HG02840 (cell line): ENCODE results near the gene RBM44.
"Not testable (repeated sequence)": the region's sequence is repeated elsewhere in the genome, so short reads cannot be mapped to it uniquely, and the experiment has no call there.

ENCODE experiments used
- ATAC-seq: cut with Tn5 transposase; IDR thresholded peaks from one replicate; pipeline ENCODE4 v1.9.1; 2021; ENCODE audit warnings: mild to moderate bottlenecking, moderate library complexity, moderate number of reproducible peaks; ENCODE audit not compliant: unreplicated experiment, low FRiP score

RBM44 gene

GRCh38 chr2:237779521-237779920 lies 19.1 kb upstream of the RBM44 start:
- no peak for ATAC-seq

GRCh38 chr2:237782181-237782580 lies 16.4 kb upstream of the RBM44 start:
- ATAC-seq = no peak

DNA sequence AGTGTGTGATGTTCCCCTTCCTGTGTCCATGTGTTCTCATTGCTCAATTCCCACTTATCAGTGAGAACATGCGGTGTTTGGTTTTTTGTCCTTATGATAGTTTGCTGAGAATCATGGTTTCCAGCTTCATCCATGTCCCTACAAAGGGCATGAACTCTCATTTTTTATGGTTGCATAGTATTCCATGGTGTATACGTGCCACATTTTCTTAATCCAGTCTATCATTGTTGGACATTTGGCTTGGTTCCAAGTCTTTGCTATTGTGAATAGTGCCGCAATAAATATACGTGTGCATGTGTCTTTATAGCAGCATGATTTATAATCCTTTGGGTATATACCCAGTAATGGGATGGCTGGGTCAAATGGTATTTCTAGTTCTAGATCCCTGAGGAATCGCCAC lies 14.9 kb upstream of the RBM44 start:
- ATAC-seq = not testable (repeated sequence)

DNA sequence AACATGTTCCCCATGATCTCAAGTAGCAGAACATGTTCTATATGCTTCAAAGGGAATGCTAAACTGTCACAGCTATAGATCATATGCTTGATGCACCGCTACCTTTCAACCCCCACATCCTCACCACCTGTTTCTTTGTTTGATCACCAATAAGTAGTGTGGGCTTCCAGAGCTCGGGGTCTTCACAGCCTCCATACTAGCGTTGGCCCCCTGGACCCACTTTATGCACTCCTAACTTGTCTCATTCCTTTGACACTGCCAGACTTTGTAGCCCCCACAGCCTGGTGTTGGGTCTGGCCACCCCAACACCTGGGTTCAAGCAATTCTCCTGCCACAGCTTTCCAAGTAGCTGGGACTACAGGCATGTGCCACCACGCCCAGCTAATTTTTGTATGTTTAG lies 11.6 kb upstream of the RBM44 start:
- no peak for ATAC-seq

GRCh38 chr2:237790353-237790752 lies 8.2 kb upstream of the RBM44 start:
- no peak for ATAC-seq

DNA sequence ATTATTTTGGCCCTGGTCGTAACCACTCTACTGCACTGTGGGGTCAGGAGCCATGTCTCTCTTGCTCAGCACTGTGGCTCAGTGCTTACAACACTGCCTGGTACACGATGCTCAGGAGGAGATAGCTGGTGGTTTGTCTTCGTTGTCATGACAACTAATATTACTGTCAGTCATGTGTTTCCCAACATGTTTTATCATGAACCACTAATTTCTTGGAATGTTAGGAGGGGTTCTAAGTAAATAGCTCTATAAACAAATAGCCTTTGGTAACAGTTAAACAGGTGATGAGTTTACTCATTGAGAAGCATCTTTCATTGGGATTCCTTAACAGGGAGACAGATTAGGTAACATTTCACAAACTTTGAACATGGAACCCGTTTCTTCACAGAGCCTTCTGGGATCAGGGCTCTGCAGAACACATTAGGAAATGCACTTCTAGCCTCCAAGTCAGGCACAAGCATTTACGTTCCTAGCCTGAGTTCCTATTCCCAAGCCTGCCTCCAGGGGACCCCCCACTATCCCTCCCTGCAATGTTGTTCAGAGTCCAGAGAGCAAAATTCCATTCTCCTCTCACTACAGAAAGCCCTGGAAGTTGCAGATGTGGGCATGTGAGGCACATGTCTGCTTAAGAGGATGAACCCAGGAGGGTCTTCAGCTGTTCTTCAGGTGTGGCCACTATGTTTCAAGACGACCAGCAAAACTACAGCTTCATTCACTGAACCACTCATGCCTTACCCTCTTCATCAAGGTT lies 6.4 kb upstream of the RBM44 start:
- ATAC-seq = no peak

DNA sequence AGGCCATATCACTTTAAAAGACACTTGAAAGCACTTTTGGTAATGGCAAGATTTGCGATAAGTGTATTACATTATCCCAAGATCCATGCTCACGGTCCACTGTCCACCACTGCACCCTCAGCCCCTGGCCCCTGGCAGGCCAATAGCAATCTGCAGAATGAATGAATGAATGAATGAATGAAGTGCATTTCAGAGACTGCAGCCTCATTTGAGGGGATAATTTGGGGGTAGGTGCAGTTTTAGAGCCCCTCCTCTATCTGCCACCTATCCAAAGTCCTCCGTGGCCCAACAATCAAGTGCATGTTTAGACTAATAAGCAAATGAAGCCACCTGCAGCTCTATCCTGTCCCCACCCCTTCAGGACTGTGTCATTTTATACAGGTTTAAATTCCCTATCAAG lies 1.3 kb upstream of the RBM44 start:
- ATAC-seq = no peak

DNA sequence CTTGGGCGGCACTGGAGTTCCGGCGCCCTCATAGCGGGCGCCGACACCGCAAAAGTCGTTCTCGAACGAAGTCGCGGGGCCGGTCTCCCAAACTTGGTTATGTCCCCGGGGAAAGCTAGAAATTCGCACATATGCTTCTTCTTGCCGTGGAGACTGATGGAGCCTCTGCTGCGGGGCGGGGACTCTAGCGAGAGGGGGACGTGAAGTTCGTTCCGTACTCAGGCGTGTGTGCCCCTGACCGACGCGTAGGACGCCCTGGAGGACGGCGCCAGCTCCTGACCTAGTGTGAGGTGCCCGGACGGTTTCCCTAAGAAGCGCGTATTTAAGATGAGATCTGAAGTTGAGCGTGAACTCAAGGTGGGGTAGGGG lies 465 bp downstream of the RBM44 start:
- ATAC-seq = no peak

- ATAC-seq = no peak
Measured at GRCh38 chr2:237801466-237801865, 2.9 kb downstream of the RBM44 start.

DNA sequence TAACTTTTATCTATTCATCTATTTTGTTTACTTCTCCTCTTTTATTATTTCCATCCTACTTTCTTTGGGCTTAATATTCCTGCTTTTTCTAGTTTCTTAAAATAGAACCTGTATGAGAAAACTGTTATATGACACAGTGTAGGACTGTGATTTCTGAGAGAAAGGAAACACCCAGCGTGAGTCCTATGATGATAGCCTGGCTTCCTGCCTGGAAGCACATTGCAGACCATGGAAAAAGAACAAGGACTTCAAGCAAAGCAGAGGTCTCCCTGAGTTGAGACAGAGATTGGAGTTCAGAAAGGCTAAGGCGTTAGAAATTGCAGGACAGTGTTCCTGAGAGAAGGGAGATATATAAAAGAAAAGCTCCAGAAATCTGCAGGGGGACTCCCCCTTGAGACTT lies 7.8 kb downstream of the RBM44 start:
- no peak for ATAC-seq

DNA sequence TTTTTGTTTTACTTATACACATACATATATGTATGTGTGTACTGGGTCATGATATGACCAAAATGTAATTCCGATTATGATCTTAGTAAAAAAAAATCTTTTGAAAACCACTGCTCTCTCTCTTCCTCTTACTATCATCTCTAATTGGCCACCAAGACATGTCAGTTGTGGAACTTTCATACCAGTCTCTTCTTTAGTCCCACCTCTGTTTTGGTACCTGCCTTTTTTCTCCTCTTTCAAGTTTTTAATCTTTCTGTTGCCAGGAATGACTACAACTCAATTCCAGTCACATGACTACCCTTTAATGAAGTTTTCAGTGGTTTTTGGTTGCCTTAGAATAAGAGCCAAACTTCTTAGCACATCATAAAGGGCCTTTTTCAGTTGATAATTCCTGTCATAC lies 17.1 kb downstream of the RBM44 start:
- no peak for ATAC-seq

- no peak for ATAC-seq
Measured at GRCh38 chr2:237816531-237816930, 18.0 kb downstream of the RBM44 start.

DNA sequence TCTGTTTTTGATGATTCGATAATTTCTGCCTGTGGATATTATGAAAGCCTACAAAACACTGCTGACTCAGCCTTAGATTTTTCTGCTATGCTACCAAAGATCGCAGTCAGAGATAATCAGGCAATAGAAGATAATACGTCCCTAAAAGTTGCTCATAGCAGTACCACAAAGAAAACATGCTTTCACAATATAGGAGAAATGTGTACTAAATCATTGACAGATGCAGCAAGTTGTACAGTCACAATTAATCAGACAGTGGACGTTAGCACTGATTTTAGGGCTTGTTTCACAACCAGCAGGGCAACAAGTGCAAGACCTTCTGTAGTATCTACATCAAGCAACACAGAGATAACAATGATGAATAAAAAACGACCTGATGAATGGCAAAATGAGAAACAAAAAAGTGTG lies 19.5 kb downstream of the RBM44 start:
- no peak for ATAC-seq

DNA sequence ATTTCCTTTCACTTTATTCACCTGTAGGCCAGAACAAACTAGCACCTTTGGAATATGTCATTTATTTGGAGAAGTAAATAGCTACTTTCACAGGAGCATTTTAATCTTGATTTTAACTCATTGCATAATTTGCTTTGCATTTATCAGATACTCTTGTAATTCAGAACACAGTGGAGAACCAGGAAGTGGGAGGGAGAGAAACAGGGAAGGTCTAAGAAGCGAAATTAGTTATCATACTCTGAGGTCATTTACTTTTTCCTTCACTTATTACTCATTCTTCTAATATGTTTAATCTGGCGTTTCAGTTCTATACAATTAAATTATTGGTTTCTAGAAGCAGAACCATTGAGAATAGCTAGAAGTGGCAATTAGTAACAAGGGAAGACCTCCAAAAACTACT lies 20.7 kb downstream of the RBM44 start:
- ATAC-seq = no peak

DNA sequence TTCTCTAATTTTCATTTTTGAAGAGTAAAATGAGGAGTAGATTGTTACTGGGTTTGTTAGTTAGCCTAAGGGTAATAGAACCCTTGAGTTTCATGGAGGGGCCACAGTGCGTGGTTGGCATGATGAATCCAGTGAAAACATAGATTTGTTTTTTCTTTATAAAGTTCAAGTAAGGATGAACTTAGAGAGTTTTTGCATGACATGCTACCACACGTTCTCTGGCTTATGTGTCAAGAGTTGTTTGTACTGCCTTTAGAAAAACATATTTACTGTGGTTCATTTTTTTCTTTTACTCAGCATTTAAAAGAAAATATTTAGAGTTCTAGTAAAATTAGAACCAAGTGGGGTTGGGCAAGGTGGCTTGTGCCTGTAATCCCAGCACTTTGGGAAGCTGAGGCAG lies 21.8 kb downstream of the RBM44 start:
- no peak for ATAC-seq

DNA sequence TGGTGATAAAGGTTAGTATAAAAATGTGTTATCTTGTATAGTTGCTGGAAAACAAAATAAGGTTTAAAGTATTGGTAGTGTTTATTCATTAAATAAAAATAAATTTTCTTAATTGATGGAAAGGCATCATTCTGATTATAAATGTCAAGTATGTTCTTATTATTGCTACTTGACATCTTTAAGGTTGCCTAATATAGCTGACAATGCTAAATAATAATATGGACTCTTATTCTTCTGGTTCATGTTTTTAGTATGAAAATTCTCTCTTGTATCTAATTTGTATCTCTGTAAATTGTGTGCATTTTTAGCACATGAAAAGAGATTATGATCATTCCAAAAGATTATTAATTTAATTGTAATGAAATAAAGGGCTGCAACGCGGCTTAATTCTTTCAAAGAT lies 25.0 kb downstream of the RBM44 start:
- ATAC-seq = no peak

DNA sequence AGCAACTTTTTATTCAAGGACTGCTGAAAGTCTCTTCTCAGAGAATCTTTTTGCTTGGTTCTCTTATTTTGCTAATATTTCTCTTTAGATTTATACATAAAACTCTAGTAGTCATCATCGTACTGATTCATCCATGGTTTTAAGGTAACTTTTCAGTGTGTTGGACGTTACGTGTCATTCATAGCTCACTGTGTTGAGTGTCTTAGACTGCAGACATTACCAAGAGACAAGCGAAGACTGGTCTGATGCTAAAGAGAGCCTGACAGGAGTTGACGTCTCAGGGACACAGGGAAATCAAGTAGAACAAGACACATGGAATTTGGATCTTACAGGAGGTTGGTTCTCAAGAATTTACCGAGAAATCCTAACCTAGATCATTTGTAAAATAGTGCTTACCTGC lies 25.5 kb downstream of the RBM44 start:
- no peak for ATAC-seq

GRCh38 chr2:237827421-237827987 lies 28.9 kb downstream of the RBM44 start:
- ATAC-seq = no peak

GRCh38 chr2:237830522-237830921 lies 31.9 kb downstream of the RBM44 start:
- ATAC-seq = no peak

DNA sequence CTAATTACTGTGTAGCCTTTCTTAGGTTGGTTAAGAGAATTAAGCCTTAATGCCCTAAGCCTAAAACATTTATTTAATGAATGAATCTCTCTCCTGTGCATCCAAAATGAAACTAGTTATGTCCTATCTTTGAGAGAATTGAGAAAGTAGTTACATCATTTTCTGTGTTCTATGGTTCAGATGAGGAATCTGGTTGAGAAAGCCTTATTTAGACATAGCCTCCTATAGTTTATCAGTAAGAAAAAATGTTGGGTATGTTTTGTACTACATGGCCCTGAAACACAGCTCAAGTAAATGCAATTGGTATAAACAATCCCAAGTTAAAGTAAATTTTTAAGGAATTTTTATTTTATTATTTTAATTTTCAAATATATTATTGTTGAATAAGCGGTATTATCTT lies 35.0 kb downstream of the RBM44 start:
- no peak for ATAC-seq

- ATAC-seq = no peak
Measured at GRCh38 chr2:237835372-237835771, 36.8 kb downstream of the RBM44 start.

DNA sequence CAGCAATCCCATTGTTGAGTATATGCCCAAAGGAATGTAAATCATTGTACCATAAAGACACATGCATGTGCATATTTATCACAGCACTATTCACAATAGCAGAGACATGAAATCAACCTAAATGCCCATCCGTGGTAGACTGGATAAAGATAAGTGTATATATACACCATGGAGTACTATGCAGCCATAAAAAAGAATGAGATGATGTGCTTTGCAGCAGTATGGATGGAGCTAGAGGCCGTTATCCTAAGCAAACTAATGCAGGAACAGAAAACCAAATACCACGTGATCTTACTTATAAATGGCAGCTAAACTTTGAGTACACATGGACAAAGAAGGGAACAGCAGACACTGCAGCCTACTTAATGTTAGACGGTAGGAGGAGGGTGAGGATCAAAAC lies 42.5 kb downstream of the RBM44 start:
- ATAC-seq = no peak

GRCh38 chr2:237848940-237849339 lies 50.4 kb downstream of the RBM44 start:
- ATAC-seq = not testable (repeated sequence)
